Endothelial cell (in vitro differentiated cells): ENCODE measurements around the gene EHMT1. TPM values are rescaled to one million over a fixed set of nuclear protein-coding genes. Genes with fewer than 3 reads are reported as not detected.

ENCODE experiments used
- DNase-seq: peaks from one replicate; pipeline ENCODE4 v3.0.0; 2021; ENCODE audit warnings: low spot score
- H3K27ac Mint-ChIP-seq: one replicate; pipeline ENCODE4 v1.8.0; 2021; ENCODE audit warnings: mixed read lengths, inconsistent platforms; ENCODE audit not compliant: unreplicated experiment
- H3K27me3 Mint-ChIP-seq: one replicate; pipeline ENCODE4 v1.8.0; 2021; ENCODE audit warnings: mild to moderate bottlenecking, moderate library complexity, mixed read lengths, inconsistent platforms; ENCODE audit not compliant: unreplicated experiment
- H3K36me3 Mint-ChIP-seq: one replicate; pipeline ENCODE4 v1.8.0; 2021; ENCODE audit warnings: mild to moderate bottlenecking, low read depth, mixed read lengths, inconsistent platforms; ENCODE audit not compliant: unreplicated experiment
- H3K4me1 Mint-ChIP-seq: one replicate; pipeline ENCODE4 v1.8.0; 2021; ENCODE audit warnings: mild to moderate bottlenecking, mixed read lengths, inconsistent platforms; ENCODE audit not compliant: unreplicated experiment
- H3K4me3 Mint-ChIP-seq: one replicate; pipeline ENCODE4 v1.8.0; 2021; ENCODE audit warnings: mild to moderate bottlenecking, mixed read lengths, inconsistent platforms; ENCODE audit not compliant: unreplicated experiment
- H3K9me3 Mint-ChIP-seq: one replicate; pipeline ENCODE4 v1.8.0; 2021; ENCODE audit warnings: mixed read lengths, inconsistent platforms; ENCODE audit not compliant: unreplicated experiment
- CTCF ChIP-seq: fragments of 200-600 bp; sonication (generic); IDR thresholded peaks from one replicate; pipeline ENCODE4 v1.5.0; 2021; ENCODE audit warnings: antibody characterized with exemption; ENCODE audit not compliant: unreplicated experiment
- total RNA-seq: library from RNA; stranded (reverse); fragmentation: NEBNext Ultra II Directional; extraction: Animal tissue kit (Norgen Biotek cat#: 25700); gene quantifications from one replicate; pipeline ENCODE4 v1.2.1, GENCODE V29; 2021; ENCODE audit not compliant: unreplicated experiment

Gene EHMT1
- total RNA-seq, 1 donor from 2014 or later, result 120 TPM

GRCh38 chr9:137727716-137728115, 108.9 kb downstream of the EHMT1 start:
- Mint-ChIP-seq H3K4me1 (peaks cover 16% of the 10 kb centered on the region), H3K4me3 (no peak overlapping the region), H3K36me3 (peaks cover 50% of the 10 kb centered on the region), H3K27me3 (peaks cover 11% of the 10 kb centered on the region), H3K27ac (peak overlapping the region; percentile 39), H3K9me3 (no peaks in the 10 kb centered on the region)
- DNase-seq, result no peak
- TF ChIP-seq CTCF, result no peak

DNA sequence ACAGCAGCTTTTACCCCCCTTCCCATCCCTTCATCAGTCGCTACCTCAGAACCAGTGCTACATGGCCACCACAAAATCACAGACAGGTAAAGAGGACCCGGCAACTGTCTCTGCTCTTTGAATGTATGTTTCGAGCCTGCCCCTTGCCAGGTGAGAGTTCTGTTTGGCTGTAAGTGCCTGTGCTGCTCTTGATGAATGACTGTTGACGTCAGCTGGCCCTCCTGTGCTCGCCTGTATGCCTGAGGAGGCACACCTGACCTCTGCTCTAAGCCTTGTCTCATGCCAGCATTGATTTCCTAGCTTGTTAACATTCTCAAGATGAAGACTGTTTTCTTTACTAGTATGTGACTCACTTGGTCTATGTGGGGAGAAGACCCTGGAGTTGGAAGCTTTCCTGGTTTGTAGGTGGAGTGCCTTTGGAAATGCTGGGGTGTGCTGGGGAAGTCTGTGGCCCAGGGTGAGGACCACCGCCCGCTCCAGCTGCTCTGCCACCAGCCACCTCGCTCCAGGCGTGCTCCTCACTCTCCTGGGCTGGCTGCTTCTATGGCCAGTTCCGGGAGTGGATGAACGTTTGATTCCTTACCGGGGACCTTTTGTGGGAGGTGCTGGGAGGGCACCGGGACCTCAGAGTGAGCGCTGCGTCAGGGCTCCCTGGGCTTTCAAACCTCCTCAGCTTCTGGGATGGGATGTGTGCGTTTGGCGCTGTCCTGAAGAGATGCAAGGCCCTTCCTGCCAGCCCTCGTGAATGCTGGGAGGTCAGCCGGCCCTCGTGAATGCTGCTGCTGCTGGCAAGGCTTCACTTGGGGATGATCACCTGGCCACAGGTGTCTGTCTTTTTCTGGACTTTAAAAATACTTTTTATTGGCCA, 109.9 kb downstream of the EHMT1 start:
- H3K9me3 Mint-ChIP-seq, result no peaks in the 10 kb centered on the region
- H3K27ac Mint-ChIP-seq, result no peak overlapping the region
- H3K36me3 Mint-ChIP-seq, result peaks cover 60% of the 10 kb centered on the region
- DNase-seq, result no peak
- peaks cover 11% of the 10 kb centered on the region for H3K27me3 Mint-ChIP-seq
- H3K4me3 Mint-ChIP-seq, result no peak overlapping the region
- TF ChIP-seq CTCF, result no peak
- H3K4me1 Mint-ChIP-seq, result peaks cover 12% of the 10 kb centered on the region

GRCh38 chr9:137731216-137731946, 112.6 kb downstream of the EHMT1 start:
- TF ChIP-seq CTCF, result no peak
- no peaks in the 10 kb centered on the region for H3K4me1 Mint-ChIP-seq
- peaks cover 2% of the 10 kb centered on the region for H3K27me3 Mint-ChIP-seq
- H3K4me3 Mint-ChIP-seq, result no peak overlapping the region
- no peaks in the 10 kb centered on the region for H3K9me3 Mint-ChIP-seq
- peaks cover 53% of the 10 kb centered on the region for H3K36me3 Mint-ChIP-seq
- no peak overlapping the region for H3K27ac Mint-ChIP-seq
- DNase-seq, result no peak

GRCh38 chr9:137731947-137732813, 113.4 kb downstream of the EHMT1 start:
- Mint-ChIP-seq H3K9me3 (no peaks in the 10 kb centered on the region), H3K27ac (no peak overlapping the region), H3K4me1 (no peaks in the 10 kb centered on the region), H3K27me3 (no peaks in the 10 kb centered on the region), H3K36me3 (peaks cover 47% of the 10 kb centered on the region), H3K4me3 (peak overlapping the region; percentile 60)
- TF ChIP-seq CTCF, result no peak
- DNase-seq, result no peak
